ENCODE measurements around the gene CD8B.
A peak's percentile ranks its signal among the peaks of the same experiment; 100 is the strongest.

CD8B gene

GRCh38 chr2:86794861-86795260, 66.8 kb downstream of the CD8B start:
- Mint-ChIP-seq H3K36me3 (ENCODE audit: low read depth) (peaks cover 12% of the 10 kb centered on the region), H3K27ac (no peak overlapping the region), H3K9me3 (peaks cover 34% of the 10 kb centered on the region), H3K4me1 (peaks cover 13% of the 10 kb centered on the region), H3K4me3 (no peak overlapping the region), H3K27me3 (ENCODE audit: low read depth) (peaks cover 79% of the 10 kb centered on the region)
- TF ChIP-seq CTCF (IDR thresholded peaks at IDR 0.05; ENCODE audit: unreplicated experiment in 3 of 3): no peak

GRCh38 chr2:86793752-86794151, 67.9 kb downstream of the CD8B start:
- Mint-ChIP-seq H3K4me1 (peaks cover 13% of the 10 kb centered on the region), H3K9me3 (peaks cover 34% of the 10 kb centered on the region), H3K36me3 (ENCODE audit: low read depth) (peaks cover 12% of the 10 kb centered on the region), H3K27me3 (ENCODE audit: low read depth) (peaks cover 82% of the 10 kb centered on the region), H3K27ac (no peak overlapping the region), H3K4me3 (no peak overlapping the region)
- TF ChIP-seq CTCF (IDR thresholded peaks at IDR 0.05; ENCODE audit: unreplicated experiment in 3 of 3): no peak

GRCh38 chr2:86791573-86791972, 70.1 kb downstream of the CD8B start:
- TF ChIP-seq CTCF (IDR thresholded peaks at IDR 0.05; ENCODE audit: unreplicated experiment in 3 of 3): no peak
- peaks cover 24% of the 10 kb centered on the region for H3K9me3 Mint-ChIP-seq
- H3K4me1 Mint-ChIP-seq: peaks cover 19% of the 10 kb centered on the region
- peaks cover 95% of the 10 kb centered on the region for H3K27me3 Mint-ChIP-seq (ENCODE audit: low read depth)
- H3K36me3 Mint-ChIP-seq (ENCODE audit: low read depth): peaks cover 5% of the 10 kb centered on the region
- no peak overlapping the region for H3K27ac Mint-ChIP-seq
- H3K4me3 Mint-ChIP-seq: peak overlapping the region; percentile 63 to 75 (median 69)

GRCh38 chr2:86790676-86791572, 70.8 kb downstream of the CD8B start, which contains the start of gene CD8A:
TSS of gene CD8A (minus strand) at chr2:86790913. CDS start at chr2:86790825, 88 bp downstream.
- Mint-ChIP-seq H3K4me1 (peaks cover 19% of the 10 kb centered on the region), H3K9me3 (peaks cover 18% of the 10 kb centered on the region), H3K27me3 (ENCODE audit: low read depth) (peaks cover 98% of the 10 kb centered on the region), H3K36me3 (ENCODE audit: low read depth) (peaks cover 2% of the 10 kb centered on the region), H3K4me3 (peak within 1 kb of the TSS; percentile 66 to 75 (median 69)), H3K27ac (no peak within 1 kb of the TSS)
- TF ChIP-seq CTCF (IDR thresholded peaks at IDR 0.05; ENCODE audit: unreplicated experiment in 3 of 3): no peak

- Mint-ChIP-seq H3K4me1 (peaks cover 19% of the 10 kb centered on the region), H3K36me3 (ENCODE audit: low read depth) (no peaks in the 10 kb centered on the region), H3K27me3 (ENCODE audit: low read depth) (peaks cover 98% of the 10 kb centered on the region), H3K27ac (no peak overlapping the region), H3K4me3 (peak overlapping the region; percentile 52 to 66 (median 59)), H3K9me3 (peaks cover 11% of the 10 kb centered on the region)
- TF ChIP-seq CTCF (IDR thresholded peaks at IDR 0.05; ENCODE audit: unreplicated experiment in 3 of 3): no peak
Measured at GRCh38 chr2:86790134-86790675, 71.5 kb downstream of the CD8B start.

All from nephron (organoid).